ENCODE results near the gene RIMKLB.

The RIMKLB gene

GRCh38 chr12:8662593-8662992 is 35.2 kb upstream of the RIMKLB start, which contains the start of gene MFAP5:
TSS of gene MFAP5 (minus strand) at chr12:8662826. CDS start at chr12:8662104, 722 bp downstream.
- peak within 1 kb of the TSS; percentile 13 for H3K4me3 ChIP-seq (ENCODE audit: low read length)
- TF ChIP-seq CTCF (IDR thresholded peaks at IDR 0.05; ENCODE audit: insufficient read depth, low read depth, low read length, missing control alignments) = no peak
- peak; percentile 91 for DNase-seq (ENCODE audit: low read depth)

GRCh38 chr12:8664228-8664913 is 33.4 kb upstream of the RIMKLB start:
- no peak for TF ChIP-seq CTCF (IDR thresholded peaks at IDR 0.05; ENCODE audit: insufficient read depth, low read depth, low read length, missing control alignments)
- no peak for DNase-seq (ENCODE audit: low read depth)
- no peak overlapping the region for H3K4me3 ChIP-seq (ENCODE audit: low read length)

GRCh38 chr12:8665759-8666158 is 32.0 kb upstream of the RIMKLB start:
- no peak for DNase-seq (ENCODE audit: low read depth)
- H3K4me3 ChIP-seq (ENCODE audit: low read length) = no peak overlapping the region
- TF ChIP-seq CTCF (IDR thresholded peaks at IDR 0.05; ENCODE audit: insufficient read depth, low read depth, low read length, missing control alignments) = no peak

GRCh38 chr12:8667270-8667669 is 30.5 kb upstream of the RIMKLB start:
- no peak for TF ChIP-seq CTCF (IDR thresholded peaks at IDR 0.05; ENCODE audit: insufficient read depth, low read depth, low read length, missing control alignments)
- no peak for DNase-seq (ENCODE audit: low read depth)

GRCh38 chr12:8668441-8668840 is 29.4 kb upstream of the RIMKLB start:
- no peak for DNase-seq (ENCODE audit: low read depth)
- TF ChIP-seq CTCF (IDR thresholded peaks at IDR 0.05; ENCODE audit: insufficient read depth, low read depth, low read length, missing control alignments) = no peak

More at GRCh38 chr12:8667270-8667669, 30.5 kb upstream of the RIMKLB start:
- no peak overlapping the region for H3K4me3 ChIP-seq (ENCODE audit: low read length)

GRCh38 chr12:8672381-8672780 is 25.4 kb upstream of the RIMKLB start:
- no peak for DNase-seq (ENCODE audit: low read depth)
- no peak for TF ChIP-seq CTCF (IDR thresholded peaks at IDR 0.05; ENCODE audit: insufficient read depth, low read depth, low read length, missing control alignments)
- H3K4me3 ChIP-seq (ENCODE audit: low read length) = no peak overlapping the region

More at GRCh38 chr12:8668441-8668840, 29.4 kb upstream of the RIMKLB start:
- no peak overlapping the region for H3K4me3 ChIP-seq (ENCODE audit: low read length)

- no peak for DNase-seq (ENCODE audit: low read depth)
- H3K4me3 ChIP-seq (ENCODE audit: low read length) = no peak overlapping the region
- no peak for TF ChIP-seq CTCF (IDR thresholded peaks at IDR 0.05; ENCODE audit: insufficient read depth, low read depth, low read length, missing control alignments)
Measured at GRCh38 chr12:8675591-8676036, 22.2 kb upstream of the RIMKLB start.
